A549 treated with AZD9567 at 1 μM for 4 hours (cell line): Measurements from ENCODE around the gene ZNF32. TPM values are rescaled to one million over a fixed set of nuclear protein-coding genes. Genes with fewer than 3 reads are reported as not detected.

Experiments
- total RNA-seq: library from RNA; stranded (reverse); fragments of 200-300 nt; extraction: Qiagen RNA extraction; gene quantifications from 5 replicates; pipeline ENCODE4 v1.2.3, GENCODE V29; 2022; ENCODE audit not compliant: insufficient read depth

The ZNF32 gene
- 9.3 to 15.0 TPM (median 13.4 TPM) in 5 replicates for total RNA-seq

DNA sequence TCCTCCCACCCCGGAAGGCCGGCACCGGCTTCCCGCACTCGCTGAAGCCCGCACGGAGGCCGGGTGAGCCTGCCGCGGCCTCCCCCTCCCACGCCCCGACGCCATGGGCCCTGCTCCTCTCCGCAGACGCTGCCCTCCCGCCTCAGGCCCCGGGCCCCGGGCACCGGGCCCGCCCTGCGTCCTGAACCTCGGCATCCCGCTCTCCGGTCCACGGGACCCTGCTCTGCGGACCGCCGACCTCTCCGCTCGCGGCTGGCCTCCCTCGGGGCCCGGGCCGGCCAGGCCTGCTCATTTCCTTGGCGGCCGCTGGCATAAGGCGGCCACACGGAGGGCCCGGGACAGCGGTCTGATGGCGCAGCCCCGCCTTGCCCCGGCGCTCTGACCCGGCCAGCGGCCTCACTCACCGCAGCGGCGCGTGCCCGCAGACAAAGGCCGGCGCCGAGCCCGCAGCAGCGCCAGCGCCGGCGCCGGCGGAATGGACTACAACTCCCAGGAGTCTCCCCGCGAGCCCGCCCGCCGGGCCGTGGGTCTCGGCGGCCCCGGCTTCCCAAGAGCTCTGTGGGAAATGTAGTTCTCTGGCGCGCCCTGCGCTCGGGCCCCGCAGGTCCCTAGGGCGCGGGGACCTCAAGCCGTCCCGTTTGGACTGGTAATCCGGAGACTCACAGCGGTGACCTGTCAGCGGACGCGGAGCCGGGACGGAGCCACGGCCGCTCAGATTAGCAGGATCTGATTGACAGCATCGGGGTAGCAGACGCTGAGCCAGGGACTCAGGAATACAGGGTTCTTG is at the start of gene ZNF32:
Gene ZNF32, minus strand, starts transcription at position 484 of the 787 bp plus-strand sequence. CDS start 2,748 bp downstream, outside the sequence.

DNA sequence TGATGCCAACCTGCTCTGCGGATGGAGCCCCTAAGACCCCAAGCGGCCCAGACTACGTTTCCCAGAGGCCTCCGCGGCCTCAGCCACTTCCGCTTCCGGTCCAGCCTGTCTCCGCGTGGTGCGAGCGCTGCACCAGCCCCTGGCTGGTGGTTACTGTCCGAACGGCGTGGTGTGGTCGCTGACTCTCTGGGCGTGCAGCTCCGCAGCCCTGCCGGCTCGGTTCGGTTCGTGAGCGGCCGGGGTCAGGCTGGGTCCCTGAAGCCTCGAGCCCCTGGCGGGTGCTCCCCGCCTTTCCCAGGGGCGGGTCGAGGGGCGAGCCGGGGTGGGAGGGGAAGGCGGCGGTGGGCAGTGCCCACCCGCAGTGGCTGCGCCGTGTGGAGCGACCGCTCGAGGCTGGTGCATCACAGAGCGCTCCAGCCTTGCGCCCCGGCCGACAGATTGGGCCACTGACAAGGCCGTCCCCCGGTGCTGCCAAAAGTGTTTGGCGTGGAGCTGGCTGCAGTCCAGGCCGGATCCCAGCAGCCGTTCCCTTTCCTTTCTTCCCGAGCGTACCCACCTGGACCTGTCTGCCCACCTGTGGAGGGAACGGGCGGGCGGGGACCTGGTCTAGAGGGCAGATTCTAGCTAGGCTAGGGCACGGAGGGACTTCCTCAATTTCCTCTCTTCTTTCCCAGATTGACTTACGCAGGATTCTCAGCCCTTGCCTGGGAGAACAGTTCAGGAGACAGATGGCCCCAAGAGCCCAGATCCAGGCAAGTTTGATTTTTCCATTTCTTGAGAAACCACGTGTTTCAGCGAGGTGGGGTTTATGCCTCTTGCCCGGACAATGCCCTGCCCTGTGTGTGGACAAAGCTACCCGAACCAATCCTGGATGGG is 42.1 kb downstream of the ZNF32 start, which contains the start of gene ZNF485:
Gene ZNF485, plus strand, starts transcription at position 116 of the 876 bp plus-strand sequence. Its CDS starts 613 bp downstream, at position 729.

Other genes with a start within 250 kb of the ZNF32 start
- 317 to 349 TPM (median 335 TPM) in 5 replicates for gene HNRNPF, start 239.7 kb downstream of the ZNF32 start, total RNA-seq
- 6.0 to 7.4 TPM (median 7.1 TPM) in 5 replicates for gene ZNF487, start 211.8 kb downstream of the ZNF32 start, total RNA-seq
- gene ZNF239, start 74.3 kb downstream of the ZNF32 start, total RNA-seq = 1.8 to 5.9 TPM (median 2.1 TPM) in 5 replicates
- gene ZNF485, start 42.4 kb downstream of the ZNF32 start, total RNA-seq = 1.8 to 2.1 TPM (median 1.9 TPM) in 5 replicates